GM12878 (cell line): Measurements from ENCODE around the gene DNAJC18. TPM values are rescaled to one million over a fixed set of nuclear protein-coding genes. Genes with fewer than 3 reads are reported as not detected.
A peak's percentile ranks its signal among the peaks of the same experiment; 100 is the strongest.

ENCODE experiments used
- ATAC-seq: fragments of 200-7000 bp; cut with Tn5 transposase; 3 replicates; pipeline ENCODE4 v1.9.1; 2020; ENCODE audit warnings: mild to moderate bottlenecking, moderate library complexity
- BruUV-seq: library from RNA; stranded (reverse); fragments of 400-500 nt; replicated peaks from 2 replicates; lab custom pipeline; 2021; lab: Mats Ljungman, UMichigan
- CTCF ChIA-PET: fragments of 300-600 bp; sonication (Branson Sonifier 250); formaldehyde crosslinking; extraction: SDS; loops from one replicate; lab custom pipeline; 2021; ENCODE audit warnings: inconsistent platforms; lab: Yijun Ruan, JAX
- POLR2A ChIA-PET: fragments of 350-600 bp; formaldehyde crosslinking; extraction: SDS; loops from one replicate; lab custom pipeline; 2021; ENCODE audit warnings: inconsistent platforms; lab: Charles Lee
- RAD21 ChIA-PET: fragments of 300-600 bp; sonication (Branson Sonifier 250); formaldehyde crosslinking; loops from one replicate; lab custom pipeline; 2023; ENCODE audit warnings: antibody characterized with exemption; ENCODE audit not compliant: unreplicated experiment; lab: Charles Lee
- SMC1A ChIA-PET: fragments of 300-600 bp; sonication (Branson Sonifier 250); formaldehyde crosslinking; loops from one replicate; lab custom pipeline; 2023; ENCODE audit not compliant: unreplicated experiment, uncharacterized antibody; lab: Charles Lee
- DNase-seq: peaks from one replicate; pipeline ENCODE4 v3.0.0-alpha.2; 2011; ENCODE audit warnings: low read depth, low spot score
- FAIRE-seq: peaks from 3 replicates; lab custom pipeline; 2011; peaks lifted over from hg19 to GRCh38; lab: Jason Lieb, UNC
- H2AFZ ChIP-seq: 2 replicates; pipeline ENCODE4 v1.6.0; 2011; ENCODE audit warnings: low read depth, low read length, control low read depth; ENCODE audit not compliant: control insufficient read depth
- H3K27ac ChIP-seq: 2 replicates; pipeline ENCODE4 v1.5.1; 2011; ENCODE audit warnings: control low read depth; ENCODE audit not compliant: control insufficient read depth, insufficient read depth
- H3K27me3 ChIP-seq, 2 experiments: replicated peaks in 1 of 2; 2 replicates each; pipeline versions ENCODE4 v1.6.0 to v1.6.1; 2011; ENCODE audit warnings: low read length in 1 of 2; ENCODE audit not compliant: control insufficient read depth in 2 of 2, insufficient read depth in 2 of 2
- H3K36me3 ChIP-seq, 2 experiments: 2 replicates each; pipeline ENCODE4 v1.5.1; 2011; ENCODE audit warnings: low read length in 1 of 2; ENCODE audit not compliant: control insufficient read depth in 2 of 2, insufficient read depth in 2 of 2
- H3K4me1 ChIP-seq: 2 replicates; pipeline ENCODE4 v1.6.1; 2011; ENCODE audit warnings: mild to moderate bottlenecking, low read length, moderate library complexity, mixed read lengths; ENCODE audit not compliant: control insufficient read depth, insufficient read depth
- H3K4me2 ChIP-seq: 2 replicates; pipeline ENCODE4 v1.6.0; 2011; ENCODE audit warnings: control low read depth; ENCODE audit not compliant: control insufficient read depth, insufficient read depth
- H3K4me3 ChIP-seq: fragments of 200-600 bp; sonication (generic); 2 replicates; pipeline ENCODE4 v1.5.1; 2016
- H3K79me2 ChIP-seq: 2 replicates; pipeline ENCODE4 v1.6.0; 2011; ENCODE audit warnings: low read length; ENCODE audit not compliant: control insufficient read depth, insufficient read depth
- H3K9ac ChIP-seq: 2 replicates; pipeline ENCODE4 v1.8.0; 2011; ENCODE audit warnings: low read length, control low read depth, mixed read lengths; ENCODE audit not compliant: control insufficient read depth, insufficient read depth
- H3K9me3 ChIP-seq: replicated peaks from 3 replicates; pipeline ENCODE4 v1.5.1; 2011; ENCODE audit warnings: mild to moderate bottlenecking, low read length; ENCODE audit not compliant: control insufficient read depth, insufficient read depth
- H4K20me1 ChIP-seq: 2 replicates; pipeline ENCODE4 v1.6.0; 2011; ENCODE audit not compliant: control insufficient read depth, insufficient read depth
- ATF7 ChIP-seq: fragments of 450-650 bp; IDR thresholded peaks from 2 replicates; pipeline ENCODE4 v1.6.1; 2016; ENCODE audit warnings: low read depth, mild to moderate bottlenecking
- POU2F2 ChIP-seq: IDR thresholded peaks from 3 replicates; pipeline ENCODE4 v1.6.1; 2011; ENCODE audit warnings: low read depth, mild to moderate bottlenecking, low read length, borderline replicate concordance
- SMAD1 ChIP-seq: fragments of 450-650 bp; IDR thresholded peaks from 2 replicates; pipeline ENCODE4 v1.6.1; 2018; ENCODE audit warnings: mild to moderate bottlenecking, low read depth; ENCODE audit not compliant: partially characterized antibody
- TAF1 ChIP-seq: IDR thresholded peaks from 2 replicates; pipeline ENCODE4 v1.6.1; 2011; ENCODE audit warnings: mild to moderate bottlenecking, low read depth, low read length, borderline replicate concordance
- WGBS: methylation state at CpG from one replicate; pipeline ENCODE4 v1.1.6; 2016; ENCODE audit warnings: low lambda C conversion rate; ENCODE audit not compliant: insufficient replicate concordance, insufficient coverage; ENCODE audit errors: missing lambda C conversion rate; 5-methylcytosine and 5-hydroxymethylcytosine counted together
- in situ Hi-C: fragments of 300-500 bp; cut with MboI; formaldehyde crosslinking; loops from 9 replicates; pipeline ENCODE4 v1.14.3; 2018; ENCODE audit warnings: mixed read lengths
- intact Hi-C: fragments of 100-400 bp; cut with micrococcal nuclease; formaldehyde crosslinking; loops from one replicate; pipeline ENCODE4 v1.14.2; 2022; ENCODE audit not compliant: unreplicated experiment
- polyA plus RNA-seq, 11 experiments: library from polyadenylated mRNA; depleted of rRNA in 4 of 11; unstranded in 6 of 11; stranded (reverse) in 5 of 11; fragments of >200 nt; fragmentation: Nextera tagmentation in 4 of 11; fragmentation: Illumina TruSeq in 1 of 11; extraction: Ambion mirVana in 4 of 11; extraction: Trizol in 1 of 11; gene quantifications; 1 replicate in 1 of 11; 2 replicates in 10 of 11; pipeline versions ENCODE4 v1.2.1 to v1.2.3, GENCODE V29; 2011 to 2016; ENCODE audit warnings: inconsistent platforms in 2 of 11, missing spikeins in 2 of 11, low read depth in 1 of 11
- total RNA-seq, 4 experiments: library from RNA; depleted of rRNA in 3 of 4; stranded (reverse); fragments of >200 nt in 3 of 4; fragmentation: Illumina TruSeq in 1 of 4; extraction: Trizol in 1 of 4; gene quantifications; 2 replicates each; pipeline versions ENCODE4 v1.2.1 to v1.2.3, GENCODE V29; 2013 to 2021

Gene DNAJC18
- total and polyA plus RNA-seq, 10 of the 15 experiments (the other 5 are each of a cell fraction or from before 2014, with no cell fraction given): 6.4 to 26.7 (median 17.7) TPM

- SMC1A ChIA-PET: no interaction called here
Observed at GRCh38 chr5:139383993-139384590, 55.2 kb downstream of the DNAJC18 start.

DNA sequence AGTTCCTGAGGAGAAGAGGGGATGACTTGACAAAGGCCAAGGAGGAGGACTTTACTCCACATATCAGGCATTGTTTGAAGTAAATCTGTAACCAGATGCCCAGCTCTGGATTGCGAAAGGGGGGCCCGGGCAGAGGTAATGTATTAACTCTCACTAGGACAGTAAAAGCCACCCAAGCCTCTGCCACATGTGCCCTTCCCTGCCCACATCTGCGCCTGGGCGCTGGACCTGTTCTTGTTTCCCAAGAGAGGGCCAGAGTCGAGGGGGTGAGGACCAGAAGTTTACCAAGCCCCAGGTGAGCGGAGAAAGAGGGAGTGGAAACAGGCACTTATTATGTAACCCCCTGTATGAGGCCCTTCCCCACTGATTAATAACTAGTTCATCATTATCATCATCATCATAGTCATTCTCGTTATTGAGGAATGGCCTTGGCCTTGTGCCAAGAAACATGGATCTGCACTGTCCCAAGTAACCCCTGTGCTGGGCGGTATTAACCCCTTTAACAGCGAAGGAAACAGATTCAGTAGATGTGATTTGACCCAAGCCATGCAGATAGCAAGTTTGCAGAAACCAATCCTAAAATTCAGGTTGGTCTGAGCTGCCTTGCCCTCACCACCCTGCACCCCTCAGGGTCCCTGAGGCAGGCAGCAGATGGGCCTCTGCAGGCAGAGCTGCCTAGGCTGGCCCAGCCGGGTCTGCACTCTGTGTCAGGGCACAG is 55.9 kb downstream of the DNAJC18 start, which contains the start of gene SLC23A1:
TSS of gene SLC23A1 (minus strand) at position 23 of the 718 bp plus-strand sequence. CDS start 44 bp downstream, outside the sequence.
- peaks cover 32% of the 10 kb centered on the region for H3K4me1 ChIP-seq
- in situ Hi-C loops (no loop called here), intact Hi-C loops (no loop called here)
- H3K9me3 ChIP-seq: no peaks in the 10 kb centered on the region
- 76% methylated on average over 10 of the region's 10 CpGs for WGBS
- POLR2A ChIA-PET: no interaction called here
- DNase-seq: no peak
- RAD21 ChIA-PET: no interaction called here
- H3K79me2 ChIP-seq: peaks cover 17% of the 10 kb centered on the region
- H4K20me1 ChIP-seq: no peaks in the 10 kb centered on the region
- H3K4me3 ChIP-seq: no peak within 1 kb of the TSS
- CTCF ChIA-PET: no interaction called here
- SMC1A ChIA-PET: no interaction called here
- H3K4me2 ChIP-seq: no peak within 1 kb of the TSS
- no peak for TF ChIP-seq TAF1
- peak; percentile 55 for TF ChIP-seq SMAD1
- H3K9ac ChIP-seq: no peak within 1 kb of the TSS
- no peak within 1 kb of the TSS for H3K27ac ChIP-seq
- no peaks in the 10 kb centered on the region; a peak in 2 of 4 replicates for H3K36me3 ChIP-seq
- FAIRE-seq: no peak
- BruUV-seq: no TSS peak
- H2AFZ ChIP-seq: no peak within 1 kb of the TSS
- no peaks in the 10 kb centered on the region for H3K27me3 ChIP-seq
- no peak for ATAC-seq

More at GRCh38 chr5:139383993-139384590, 55.2 kb downstream of the DNAJC18 start:
- H3K4me2 ChIP-seq: no peak overlapping the region
- H3K36me3 ChIP-seq: no peaks in the 10 kb centered on the region; a peak in 2 of 4 replicates
- no peak overlapping the region for H2AFZ ChIP-seq
- no peak for FAIRE-seq
- peaks cover 23% of the 10 kb centered on the region for H3K79me2 ChIP-seq
- RAD21 ChIA-PET: interaction anchor here (1.0 kb wide), 1 partner anchor 18 kb away, joined by 3 read pairs; no protein-coding TSS in a partner anchor
- no peaks in the 10 kb centered on the region for H3K9me3 ChIP-seq
- H4K20me1 ChIP-seq: no peaks in the 10 kb centered on the region
- no peak overlapping the region; the same call in 1 of the 2 replicates for H3K9ac ChIP-seq
- peak overlapping the region; percentile 62 for H3K27ac ChIP-seq
- 81% methylated on average over 7 of the region's 7 CpGs for WGBS
- intact Hi-C loops: no loop called here
- CTCF ChIA-PET: interaction anchor here (1.0 kb wide), 1 partner anchor 42 kb away, joined by 3 read pairs; the partner anchor contains the start of gene PAIP2
- no peak for ATAC-seq
- H3K4me3 ChIP-seq: no peak overlapping the region
- POLR2A ChIA-PET: no interaction called here
- DNase-seq: no peak
- H3K4me1 ChIP-seq: peaks cover 32% of the 10 kb centered on the region
- TF ChIP-seq POU2F2: 0 out of 3 replicates have a peak, but pooled peaks have one; percentile 7
- no peak for TF ChIP-seq ATF7
- no TSS peak for BruUV-seq
- in situ Hi-C loops: no loop called here
- no peaks in the 10 kb centered on the region for H3K27me3 ChIP-seq
